Measurements from ENCODE around the gene CASP12.

The CASP12 gene

GRCh38 chr11:104876324-104876723, 21.9 kb downstream of the CASP12 start:
- in situ Hi-C loops (cut with MboI; ENCODE audit: low sequenced_read_pairs, unreplicated experiment) = no loop called here
- TF ChIP-seq CTCF (IDR thresholded peaks at IDR 0.05; ENCODE audit: borderline replicate concordance, control extremely low read depth, extremely low read depth, insufficient read depth, missing control alignments) = no peak
- DNase-seq (ENCODE audit: low spot score) = no peak

- no peak for DNase-seq (ENCODE audit: low spot score)
- TF ChIP-seq CTCF (IDR thresholded peaks at IDR 0.05; ENCODE audit: borderline replicate concordance, control extremely low read depth, extremely low read depth, insufficient read depth, missing control alignments) = no peak
- in situ Hi-C loops (cut with MboI; ENCODE audit: low sequenced_read_pairs, unreplicated experiment) = no loop called here
Observed at GRCh38 chr11:104873252-104873651, 25.0 kb downstream of the CASP12 start.

GRCh38 chr11:104872393-104872792, 25.9 kb downstream of the CASP12 start:
- no peak for TF ChIP-seq CTCF (IDR thresholded peaks at IDR 0.05; ENCODE audit: borderline replicate concordance, control extremely low read depth, extremely low read depth, insufficient read depth, missing control alignments)
- in situ Hi-C loops (cut with MboI; ENCODE audit: low sequenced_read_pairs, unreplicated experiment) = no loop called here
- no peak for DNase-seq (ENCODE audit: low spot score)

- TF ChIP-seq CTCF (IDR thresholded peaks at IDR 0.05; ENCODE audit: borderline replicate concordance, control extremely low read depth, extremely low read depth, insufficient read depth, missing control alignments) = no peak
- in situ Hi-C loops (cut with MboI; ENCODE audit: low sequenced_read_pairs, unreplicated experiment) = no loop called here
- DNase-seq (ENCODE audit: low spot score) = no peak
Observed at GRCh38 chr11:104870910-104871309, 27.4 kb downstream of the CASP12 start.

- in situ Hi-C loops (cut with MboI; ENCODE audit: low sequenced_read_pairs, unreplicated experiment) = no loop called here
- TF ChIP-seq CTCF (IDR thresholded peaks at IDR 0.05; ENCODE audit: borderline replicate concordance, control extremely low read depth, extremely low read depth, insufficient read depth, missing control alignments) = no peak
- DNase-seq (ENCODE audit: low spot score) = no peak
Observed at GRCh38 chr11:104866815-104867214, 31.4 kb downstream of the CASP12 start.

- no peak for TF ChIP-seq CTCF (IDR thresholded peaks at IDR 0.05; ENCODE audit: borderline replicate concordance, control extremely low read depth, extremely low read depth, insufficient read depth, missing control alignments)
- peak; percentile 12 for DNase-seq (ENCODE audit: low spot score)
- in situ Hi-C loops (cut with MboI; ENCODE audit: low sequenced_read_pairs, unreplicated experiment) = no loop called here
Observed at GRCh38 chr11:104858882-104859775, 39.1 kb downstream of the CASP12 start.

All from GM13976 (cell line).